LNCaP clone FGC (cell line): ENCODE data around the gene RB1.

Source experiments
- DNase-seq: peaks from one replicate; pipeline ENCODE4 v3.0.0-alpha.2; 2011; ENCODE audit warnings: low read depth
- H3K4me3 ChIP-seq: 2 replicates; pipeline ENCODE4 v1.5.1; 2011; ENCODE audit warnings: mild to moderate bottlenecking, low read depth, low read length, control low read depth
- CTCF ChIP-seq: IDR thresholded peaks from 2 replicates; pipeline ENCODE4 v1.5.1; 2012; ENCODE audit warnings: mild to moderate bottlenecking; ENCODE audit not compliant: control insufficient read depth, insufficient read depth; ENCODE audit errors: extremely low read depth

Gene RB1

DNA sequence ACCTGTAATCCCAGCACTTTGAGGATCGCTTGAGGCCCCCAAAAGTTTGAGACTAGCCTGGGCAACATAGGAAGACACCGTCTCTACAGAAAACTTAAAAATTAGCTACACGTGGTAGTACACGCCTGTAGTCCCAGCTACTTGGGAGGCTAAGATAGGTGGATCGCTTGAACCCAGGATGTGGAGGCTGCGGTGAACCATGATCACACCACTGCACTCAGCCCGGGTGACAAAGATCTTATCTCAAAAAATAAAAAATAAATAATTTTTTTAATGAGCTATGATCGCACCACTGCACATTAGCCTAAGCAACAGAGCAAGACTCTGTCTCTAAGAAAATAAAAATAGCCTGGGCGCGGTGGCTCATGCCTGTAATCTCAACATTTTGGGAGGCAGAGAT is 222.7 kb downstream of the RB1 start:
- TF ChIP-seq CTCF, result no peak
- DNase-seq, result no peak
- no peak overlapping the region for H3K4me3 ChIP-seq

- no peak for DNase-seq
- no peak for TF ChIP-seq CTCF
- no peak overlapping the region for H3K4me3 ChIP-seq
These were observed 224.4 kb downstream of the RB1 start for GRCh38 chr13:48527955-48528354.

DNA sequence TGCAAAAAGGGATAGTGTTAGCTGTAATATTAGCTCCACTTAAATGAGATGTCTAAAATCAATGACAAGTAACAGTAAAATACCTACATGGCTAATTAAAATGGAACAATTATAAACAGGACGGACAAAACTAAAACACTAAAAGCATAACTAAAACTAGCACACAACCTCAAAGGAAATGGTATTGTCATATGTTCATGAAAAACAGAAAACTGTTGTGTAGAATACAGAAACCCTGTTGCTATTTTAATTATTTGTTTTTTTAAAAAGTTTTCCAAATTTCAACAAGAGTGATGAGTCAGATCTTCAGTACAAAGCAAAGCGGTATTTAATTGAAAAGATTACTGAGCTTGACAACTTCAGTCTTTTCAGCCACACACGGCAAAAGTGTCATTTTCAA is 225.2 kb downstream of the RB1 start:
- H3K4me3 ChIP-seq, result no peak overlapping the region
- no peak for TF ChIP-seq CTCF
- no peak for DNase-seq

DNA sequence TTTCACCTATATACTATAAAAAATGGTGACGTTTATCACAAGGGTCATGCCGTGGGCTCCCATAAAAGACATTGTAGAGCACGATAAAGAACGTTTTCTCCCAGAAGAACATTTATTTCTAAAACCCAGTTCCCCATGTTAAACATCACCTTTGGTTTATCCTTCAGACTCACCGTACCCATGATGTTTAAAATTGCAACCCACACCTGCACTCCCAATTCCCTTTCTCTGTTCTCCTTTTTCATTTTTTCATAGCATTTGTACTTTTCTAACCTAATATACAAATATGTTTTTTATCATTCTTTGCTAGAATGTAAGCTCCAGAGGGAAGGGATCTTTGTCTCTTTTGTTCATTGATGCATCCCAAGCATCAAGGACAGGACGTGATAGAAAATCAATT is 227.3 kb downstream of the RB1 start:
- no peak overlapping the region for H3K4me3 ChIP-seq
- no peak for DNase-seq
- no peak for TF ChIP-seq CTCF
